LHCN-M2 (cell line): Measurements from ENCODE around the gene AJAP1. TPM values are rescaled to one million over a fixed set of nuclear protein-coding genes. Genes with fewer than 3 reads are reported as not detected.

Experiments
- DNase-seq: peaks from one replicate; pipeline ENCODE4 v3.0.0-alpha.2; 2012; ENCODE audit warnings: low read depth
- total RNA-seq: library from RNA; depleted of rRNA; stranded (reverse); fragments of >200 nt; gene quantifications from 2 replicates; pipeline ENCODE4 v1.2.3, GENCODE V29; 2014

Gene AJAP1
- total RNA-seq, 1 experiment from 2014 or later, result not detected

DNA sequence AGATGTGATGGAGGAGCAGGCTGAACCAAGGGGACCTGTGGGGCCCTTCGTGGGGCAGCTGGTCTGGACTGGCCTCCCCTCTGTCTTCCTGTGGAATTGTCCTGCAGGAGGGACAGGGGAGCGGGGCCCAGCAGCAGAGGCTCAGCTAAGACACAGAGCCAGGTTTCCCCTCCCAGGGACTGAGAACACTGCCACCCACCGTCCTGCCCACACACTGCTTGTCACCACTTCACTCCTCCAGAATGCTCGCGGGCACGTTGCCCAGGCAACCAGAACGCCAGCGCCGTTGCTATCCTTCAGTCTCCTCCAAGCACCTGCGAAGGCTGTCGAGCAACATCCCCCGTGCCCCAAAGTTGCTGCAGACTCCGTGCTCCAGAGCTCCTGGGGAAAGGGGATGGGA is 46.4 kb downstream of the AJAP1 start:
- no peak for DNase-seq

DNA sequence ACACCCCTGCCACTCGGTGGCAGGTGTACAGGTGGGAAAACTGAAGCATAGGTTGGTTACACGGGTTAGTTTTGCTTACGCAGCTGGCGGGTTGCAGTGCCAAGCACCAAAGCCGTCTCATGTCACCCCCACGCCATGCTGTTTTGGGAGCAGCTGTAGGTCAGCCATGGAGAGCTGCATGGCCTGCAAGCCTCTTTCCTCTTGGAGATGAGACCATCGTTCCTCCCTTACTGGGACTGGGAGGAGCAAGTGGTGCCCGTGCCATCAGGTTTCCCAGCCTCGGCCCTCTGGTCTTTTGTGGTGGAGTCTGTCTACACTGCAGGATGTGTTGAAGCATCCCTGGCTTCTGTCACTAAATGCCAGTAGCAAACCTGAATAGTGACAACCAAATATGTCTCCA is 46.9 kb downstream of the AJAP1 start:
- no peak for DNase-seq

DNA sequence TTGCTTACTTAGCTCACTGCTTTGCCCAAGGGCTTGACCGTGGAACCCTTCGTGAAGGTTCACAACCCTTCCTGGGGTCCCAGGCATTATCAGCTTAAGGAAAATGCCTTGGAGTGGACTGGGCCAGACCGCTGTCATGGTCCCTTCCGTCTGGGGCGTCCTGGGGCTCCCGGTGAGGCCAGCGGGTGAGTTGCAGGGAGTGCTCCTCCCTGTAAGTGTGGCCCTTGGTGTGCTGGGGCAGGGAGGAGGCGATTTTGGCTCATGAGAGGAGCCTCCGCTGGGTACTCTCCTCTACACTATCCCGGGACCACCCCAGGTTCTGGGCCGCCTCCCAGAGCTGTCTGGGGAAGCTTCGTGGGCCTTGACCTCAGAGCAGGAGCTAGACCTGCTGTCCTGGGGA is 48.1 kb downstream of the AJAP1 start:
- DNase-seq, result no peak

DNA sequence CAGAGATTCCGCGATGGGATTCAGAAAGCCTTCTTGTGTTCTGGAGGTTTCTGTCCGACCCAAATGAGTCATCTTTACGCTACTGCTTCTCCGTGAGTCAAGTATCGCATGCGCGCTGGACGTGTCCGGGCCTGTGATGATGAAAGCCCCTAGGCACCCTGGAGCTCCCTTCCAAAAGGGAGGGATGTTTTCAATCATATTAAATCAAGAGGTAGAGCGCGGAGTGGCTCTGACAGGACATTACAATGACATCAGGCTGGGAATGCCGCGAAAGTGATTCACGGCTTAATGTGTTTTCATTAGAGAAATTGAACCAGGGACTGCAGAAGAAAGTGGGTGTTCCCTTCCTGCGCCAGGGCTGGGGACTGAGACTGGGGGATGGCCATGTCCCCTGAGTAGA is 48.5 kb downstream of the AJAP1 start:
- DNase-seq, result no peak

DNA sequence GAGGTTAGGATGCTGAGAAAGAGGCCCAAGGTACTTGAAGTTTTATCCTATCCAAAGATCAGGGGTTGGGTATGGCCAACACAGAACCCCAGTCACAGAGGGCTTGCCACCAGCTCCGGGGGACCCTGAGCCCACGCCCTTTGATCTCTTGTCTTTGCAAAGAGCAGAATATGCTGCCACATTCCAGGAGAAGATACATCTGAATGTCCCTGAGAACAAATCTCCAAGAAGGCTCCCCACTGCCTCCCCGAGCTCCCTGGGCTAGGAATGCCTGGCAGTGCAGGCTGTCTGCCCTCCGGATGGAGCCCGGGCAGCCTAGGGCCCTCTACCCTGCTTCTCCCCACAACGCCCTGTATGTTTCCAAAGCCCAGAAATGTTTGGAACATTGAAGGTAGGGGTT is 49.2 kb downstream of the AJAP1 start:
- no peak for DNase-seq

DNA sequence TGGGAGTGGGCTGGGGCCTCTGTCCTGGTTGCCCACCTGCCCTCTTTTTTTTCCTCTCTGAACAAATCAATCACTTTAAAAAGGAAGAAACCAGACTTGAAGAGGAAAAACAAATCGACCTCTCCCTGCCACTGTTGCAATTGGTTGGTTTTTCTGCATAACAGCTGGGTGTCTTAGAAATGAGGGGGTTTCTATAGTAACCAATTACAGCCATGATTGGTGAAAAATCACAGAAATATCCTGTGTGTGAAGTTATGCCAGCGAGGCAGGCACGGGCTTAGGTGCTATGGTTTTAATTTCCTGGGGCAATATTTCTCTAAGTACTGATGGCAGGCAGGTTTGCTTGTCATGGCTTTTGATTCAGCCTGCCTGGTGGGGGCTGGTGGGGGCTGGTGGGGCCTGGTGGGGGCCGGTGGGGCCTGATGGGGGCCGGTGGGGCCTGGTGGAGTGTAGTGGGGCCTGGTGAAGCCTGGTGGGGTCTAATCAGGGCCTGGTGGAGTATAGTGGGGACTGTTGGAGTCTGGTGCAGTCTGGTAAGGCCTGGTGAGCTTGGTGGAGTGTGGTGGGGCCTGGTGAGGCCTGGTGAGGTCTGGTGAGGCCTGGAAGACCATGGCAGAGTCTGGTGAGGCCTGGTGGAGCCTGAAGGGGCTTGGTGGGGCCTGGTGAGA is 54.6 kb downstream of the AJAP1 start:
- no peak for DNase-seq

DNA sequence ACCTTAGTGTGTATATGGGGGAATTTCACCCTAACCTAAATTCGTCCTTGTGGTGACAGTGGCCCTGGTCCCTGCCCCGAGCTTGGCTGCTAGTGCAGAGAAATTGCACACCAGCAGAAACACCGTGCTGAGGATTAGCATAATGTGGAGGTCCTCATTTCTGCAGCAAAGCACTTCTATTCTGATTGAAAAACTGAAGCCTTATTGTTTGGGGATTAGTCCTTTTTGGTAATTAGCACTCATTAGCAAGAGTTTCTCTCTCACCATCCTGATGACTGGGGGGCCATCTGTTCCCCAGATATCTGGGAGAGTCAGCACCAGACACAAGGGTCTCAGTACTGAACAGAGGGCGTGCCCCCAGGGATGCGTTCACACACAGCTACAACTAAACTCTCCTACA is 55.2 kb downstream of the AJAP1 start:
- DNase-seq, result no peak

DNA sequence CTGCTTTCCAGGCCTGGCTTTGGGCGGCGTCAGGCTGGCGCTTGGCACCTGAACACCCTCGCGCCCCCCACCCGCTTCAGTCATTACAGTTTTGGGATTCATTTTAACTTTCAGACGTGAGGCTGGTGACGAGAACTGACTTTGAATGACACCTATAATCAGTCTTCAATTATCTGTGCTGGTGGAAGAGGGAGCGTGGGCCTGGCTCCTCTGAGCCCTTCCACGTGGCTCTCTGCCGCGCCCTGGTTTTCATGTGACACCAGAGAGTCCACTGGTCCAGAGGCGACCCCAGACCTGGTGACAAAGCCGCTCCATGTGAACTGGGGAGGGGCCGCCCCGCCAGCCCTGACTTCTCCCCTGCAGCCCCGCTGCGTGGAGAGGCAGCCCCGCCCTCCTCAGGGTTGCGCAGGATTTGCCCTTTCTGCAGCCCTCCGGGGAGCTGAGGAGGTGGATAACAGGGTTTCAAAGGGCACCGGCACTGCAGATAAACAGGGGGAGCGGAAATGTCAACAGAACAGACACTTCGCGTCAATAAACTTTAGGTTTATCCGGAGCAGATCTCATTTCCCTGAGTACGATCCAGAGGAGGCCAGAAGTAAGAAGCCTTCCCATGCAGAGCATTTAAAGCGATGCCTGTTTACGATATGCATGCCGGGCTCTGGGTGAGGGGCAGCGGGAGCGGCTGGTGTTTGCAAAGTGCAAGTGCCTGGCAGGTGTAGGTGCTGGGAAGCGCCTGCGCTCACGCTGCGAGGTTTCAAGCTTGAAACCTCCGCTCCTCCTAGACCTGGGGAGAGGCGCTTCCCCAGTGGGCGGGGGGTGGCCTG is 56.4 kb downstream of the AJAP1 start:
- no peak for DNase-seq

DNA sequence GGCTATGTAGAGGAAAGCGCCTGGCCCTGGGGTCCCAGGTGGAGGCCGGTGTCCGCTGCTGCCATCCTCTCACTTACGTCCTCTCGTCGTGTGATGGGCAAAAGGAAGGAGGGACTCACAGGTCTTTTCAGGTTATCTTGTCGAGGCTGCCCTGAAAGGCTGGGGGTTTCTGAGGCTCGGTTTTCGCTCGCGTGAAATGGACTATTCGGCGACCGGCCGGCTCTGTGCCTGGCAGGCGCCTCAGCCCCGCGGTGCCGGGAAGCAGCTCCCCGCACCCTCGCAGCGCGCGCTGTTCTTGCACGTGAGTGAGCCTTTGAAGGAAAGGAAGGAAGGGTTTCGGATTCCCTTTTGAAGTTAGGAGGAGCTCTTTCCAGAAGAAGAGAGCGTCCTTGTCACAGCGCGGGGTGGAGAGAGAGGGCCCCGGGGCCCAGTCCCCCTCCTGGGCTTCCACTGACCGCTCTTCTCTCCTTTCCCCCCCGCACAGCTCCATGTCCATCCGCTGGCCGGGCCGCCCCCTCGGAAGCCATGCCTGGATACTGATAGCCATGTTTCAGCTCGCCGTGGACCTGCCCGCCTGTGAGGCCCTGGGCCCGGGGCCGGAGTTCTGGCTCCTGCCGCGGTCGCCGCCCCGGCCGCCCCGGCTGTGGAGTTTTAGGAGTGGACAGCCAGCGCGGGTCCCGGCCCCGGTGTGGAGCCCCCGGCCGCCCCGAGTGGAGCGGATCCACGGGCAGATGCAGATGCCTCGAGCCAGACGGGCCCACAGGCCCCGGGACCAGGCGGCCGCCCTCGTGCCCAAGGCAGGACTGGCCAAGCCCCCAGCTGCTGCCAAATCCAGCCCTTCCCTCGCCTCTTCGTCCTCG is 57.2 kb downstream of the AJAP1 start:
- no peak for DNase-seq

DNA sequence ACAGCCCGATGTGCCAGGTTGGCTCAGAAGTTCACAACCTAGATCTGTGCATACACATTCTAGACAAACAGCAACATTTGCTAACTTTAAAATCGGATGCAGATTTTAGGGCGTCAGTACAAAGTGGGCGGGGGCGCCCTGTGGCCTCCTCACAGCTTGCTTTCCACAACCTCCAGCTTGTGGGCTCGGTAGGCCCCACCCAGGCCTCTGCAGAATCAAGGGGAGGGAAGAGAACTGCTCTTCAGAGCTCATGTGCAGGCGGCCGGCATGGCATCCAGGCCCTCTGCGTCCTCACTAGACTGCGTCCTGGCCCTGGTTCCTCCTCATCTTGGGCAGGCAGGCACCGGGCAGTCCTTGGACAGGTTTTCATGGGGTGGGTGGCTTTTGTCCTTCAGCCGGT is 59.3 kb downstream of the AJAP1 start:
- no peak for DNase-seq

DNA sequence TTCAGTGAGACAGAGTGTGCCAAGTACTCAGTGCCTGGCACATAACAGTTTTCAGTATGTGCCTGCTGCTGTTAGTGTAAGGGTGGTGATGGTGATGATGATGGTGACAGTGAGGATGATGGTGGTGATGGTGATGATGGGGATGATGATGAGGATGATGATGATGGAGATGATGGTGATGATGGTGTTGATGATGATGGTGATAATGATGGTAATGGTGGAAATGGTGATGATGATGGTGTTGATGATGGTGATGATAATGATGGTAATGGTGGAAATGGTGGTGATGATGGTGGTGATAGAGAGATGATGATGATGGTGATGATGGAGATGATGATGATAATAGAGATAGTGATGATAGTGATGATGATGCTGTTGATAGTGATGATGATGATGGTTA is 62.0 kb downstream of the AJAP1 start:
- no peak for DNase-seq

DNA sequence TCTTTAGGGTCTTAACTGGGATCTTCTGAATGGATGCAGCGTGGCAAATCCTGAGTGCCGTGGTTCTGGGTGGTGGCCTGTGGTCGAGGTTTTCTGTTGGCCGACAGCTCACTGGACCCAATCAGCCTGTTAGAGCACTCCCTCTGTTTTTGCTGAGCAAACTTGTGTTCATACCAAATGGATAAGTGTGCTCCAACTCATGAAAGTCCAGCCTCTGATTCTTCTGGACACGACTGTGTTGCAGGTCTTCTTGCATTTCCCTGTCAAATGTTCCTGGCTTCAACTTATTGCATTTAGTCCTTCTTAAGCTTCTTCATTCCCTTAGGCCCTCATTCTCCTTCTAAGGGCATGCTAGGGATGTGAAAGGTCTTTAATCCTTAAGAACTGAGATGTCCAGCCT is 63.7 kb downstream of the AJAP1 start:
- no peak for DNase-seq

DNA sequence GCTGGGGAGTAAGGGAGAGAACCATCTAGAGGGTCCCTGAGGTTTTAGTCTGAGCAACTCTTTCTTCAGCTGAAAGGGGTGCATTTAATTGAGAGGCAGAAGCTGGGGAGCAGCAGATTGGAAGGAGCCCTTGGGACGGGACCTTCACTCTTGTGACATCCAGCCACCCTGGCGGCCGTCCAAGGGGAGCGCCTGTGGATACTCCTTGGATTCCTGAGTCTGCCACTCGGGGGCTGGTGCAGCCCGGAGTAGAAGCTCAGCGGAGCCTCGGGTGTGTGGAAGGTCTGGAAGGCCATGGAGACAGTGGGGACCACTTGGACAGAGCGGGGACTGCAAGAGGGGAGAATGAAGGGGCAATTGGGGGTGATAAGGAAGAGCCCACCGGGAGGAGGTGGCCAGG is 68.7 kb downstream of the AJAP1 start:
- DNase-seq, result no peak

DNA sequence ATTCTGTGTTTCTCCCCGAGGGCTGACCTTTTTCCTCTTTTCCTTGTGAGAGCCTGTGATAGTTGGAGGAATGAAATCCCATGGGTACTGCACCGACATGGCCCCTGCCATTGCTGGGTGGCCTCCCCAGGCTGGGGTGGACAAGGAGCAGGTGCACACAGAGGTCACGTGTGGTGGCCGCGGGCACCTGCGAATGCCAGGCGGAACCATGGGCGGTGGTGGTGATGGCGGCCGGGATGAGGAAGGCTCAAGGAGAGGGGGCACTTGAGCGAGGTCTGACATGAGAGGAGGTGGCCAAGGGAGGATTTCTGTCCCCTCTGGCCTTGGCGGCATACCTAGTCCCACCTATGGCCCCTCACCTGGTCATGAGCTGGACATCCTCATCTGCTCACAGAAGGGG is 69.6 kb downstream of the AJAP1 start:
- no peak for DNase-seq

DNA sequence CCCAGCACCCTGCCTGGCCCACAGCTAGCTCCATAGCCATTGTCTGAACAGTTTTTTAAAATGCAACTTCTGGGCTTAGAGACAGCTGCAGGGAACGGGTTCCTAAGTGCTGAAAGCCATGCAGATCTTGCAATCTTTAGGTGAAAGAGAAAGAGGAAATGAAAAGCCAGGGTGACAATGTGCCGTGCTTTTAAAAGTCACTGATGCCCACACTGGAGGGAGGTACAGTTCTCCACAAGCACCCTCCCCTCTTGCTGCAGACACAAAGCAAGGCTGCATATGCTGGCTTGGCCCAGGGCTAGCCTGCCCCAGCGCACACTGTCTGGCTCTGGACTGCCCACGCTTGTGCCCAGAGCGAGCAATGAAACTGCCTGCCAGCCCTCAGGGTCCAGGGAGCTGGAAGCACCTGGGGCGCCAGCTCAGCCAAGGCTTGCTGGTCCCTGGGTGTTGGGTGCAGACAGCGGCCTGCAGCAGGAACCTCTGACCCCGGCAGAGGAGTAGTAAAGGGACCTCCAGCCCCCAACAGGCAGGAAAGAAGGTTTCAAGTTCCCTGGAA is 70.4 kb downstream of the AJAP1 start:
- no peak for DNase-seq

DNA sequence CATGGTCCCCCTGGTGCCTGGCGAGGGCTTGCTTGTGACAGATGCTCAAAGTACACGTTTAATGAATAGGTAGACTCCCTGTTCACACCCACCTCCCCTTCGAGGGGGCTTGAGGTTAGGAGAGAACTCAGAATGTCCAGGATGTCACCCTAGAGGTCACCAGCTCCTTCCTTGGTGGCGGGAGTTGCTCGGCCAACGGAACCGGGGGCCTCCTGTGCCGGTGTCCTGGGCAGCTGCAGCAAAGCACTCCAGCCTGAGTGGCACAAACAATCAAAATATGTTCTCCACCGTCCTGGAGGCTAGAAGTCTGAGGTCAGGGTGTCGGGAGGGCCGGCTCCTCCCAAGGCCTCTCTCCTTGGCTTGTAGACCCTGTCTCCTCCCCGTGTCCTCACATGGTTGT is 71.0 kb downstream of the AJAP1 start:
- no peak for DNase-seq

DNA sequence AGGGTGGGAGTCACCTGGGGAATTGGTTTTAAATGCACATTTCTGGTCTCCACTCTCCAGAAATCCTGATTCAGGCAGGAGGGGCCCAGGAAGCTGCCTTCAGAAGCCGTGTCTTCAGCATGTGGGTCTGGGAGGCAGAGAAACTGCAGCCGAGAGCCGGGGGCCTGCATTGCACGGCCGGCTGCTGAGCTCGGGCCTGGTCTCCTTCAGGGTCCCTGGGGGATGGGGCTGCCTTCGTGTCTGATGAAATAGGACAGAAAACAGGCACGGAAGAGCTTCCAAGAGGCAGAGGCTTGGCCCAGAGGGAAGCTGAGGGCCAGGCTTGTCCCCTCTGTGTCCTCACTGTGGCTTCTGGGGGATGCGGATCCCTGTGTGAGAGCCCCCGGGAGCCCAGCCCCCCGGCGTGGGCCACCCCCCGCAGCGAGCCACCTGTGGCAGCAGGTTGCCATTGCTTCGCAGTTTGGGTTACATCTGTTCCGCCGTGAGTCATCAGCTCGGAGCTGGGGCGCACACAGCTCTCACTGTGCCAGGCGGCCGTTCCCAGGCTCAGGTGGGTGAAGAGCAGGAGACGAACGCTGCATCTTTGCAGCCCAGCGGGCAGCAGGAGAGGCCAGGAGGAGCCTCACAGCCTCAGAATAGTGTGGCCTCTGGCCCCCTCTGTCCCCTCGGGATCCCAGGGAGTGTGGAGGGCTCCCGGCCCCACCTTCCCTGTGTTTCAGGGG is 72.4 kb downstream of the AJAP1 start:
- DNase-seq, result no peak

DNA sequence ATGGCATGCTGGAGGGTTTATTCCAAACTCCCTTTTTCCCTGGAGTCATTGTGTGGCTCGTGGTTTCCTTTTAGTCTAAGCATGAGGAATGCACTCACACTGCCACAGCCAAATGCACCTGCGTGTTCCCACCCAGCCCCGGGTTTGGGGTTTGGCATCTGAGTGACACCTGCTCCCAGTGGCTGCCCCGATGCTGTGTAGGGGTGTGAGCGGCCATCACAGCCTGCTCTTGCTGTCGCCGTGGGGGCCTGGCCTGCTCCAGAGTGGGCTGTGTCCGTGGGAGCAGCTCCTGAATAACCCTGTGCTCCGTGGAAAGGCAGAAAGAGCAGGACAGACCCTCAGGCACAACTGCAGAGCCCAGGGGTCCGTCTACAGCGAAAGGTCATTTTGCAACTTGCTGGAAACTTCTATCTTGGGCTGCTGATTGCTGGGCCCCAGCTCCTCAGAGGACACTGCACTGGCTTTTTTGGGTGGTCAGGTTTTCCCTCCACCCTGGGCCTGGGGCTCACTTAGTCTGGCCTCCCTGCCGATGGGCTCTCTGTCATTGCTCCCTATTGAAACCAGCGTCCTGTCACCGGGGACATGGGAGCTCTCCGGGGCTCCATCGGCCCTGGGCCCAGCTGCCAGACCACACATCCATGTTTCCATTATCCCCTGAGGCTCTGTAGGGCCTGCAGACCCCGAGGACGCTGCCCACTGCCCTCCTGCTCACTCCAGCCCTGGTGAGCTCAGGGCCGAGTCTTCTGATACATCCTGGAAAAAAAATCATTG is 74.1 kb downstream of the AJAP1 start:
- DNase-seq, result no peak

DNA sequence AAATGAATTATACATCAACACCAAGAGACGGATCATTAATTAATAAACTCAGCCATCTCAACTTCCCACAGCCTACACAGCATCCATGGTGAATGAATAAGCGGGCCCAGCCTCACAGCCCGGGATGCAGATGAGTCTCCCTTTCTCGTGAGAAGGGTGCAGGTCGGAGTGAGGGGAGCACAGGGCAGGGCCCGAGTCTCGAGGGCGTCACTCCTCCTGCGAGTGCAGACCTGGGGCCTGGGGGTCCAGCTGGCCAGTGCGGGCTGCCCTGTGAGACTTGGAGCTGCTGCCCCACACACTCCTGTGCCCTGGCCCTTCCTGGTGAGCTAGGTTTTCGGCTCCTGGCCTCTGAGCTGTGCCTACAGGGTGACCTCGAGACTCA is 74.7 kb downstream of the AJAP1 start:
- DNase-seq, result no peak

DNA sequence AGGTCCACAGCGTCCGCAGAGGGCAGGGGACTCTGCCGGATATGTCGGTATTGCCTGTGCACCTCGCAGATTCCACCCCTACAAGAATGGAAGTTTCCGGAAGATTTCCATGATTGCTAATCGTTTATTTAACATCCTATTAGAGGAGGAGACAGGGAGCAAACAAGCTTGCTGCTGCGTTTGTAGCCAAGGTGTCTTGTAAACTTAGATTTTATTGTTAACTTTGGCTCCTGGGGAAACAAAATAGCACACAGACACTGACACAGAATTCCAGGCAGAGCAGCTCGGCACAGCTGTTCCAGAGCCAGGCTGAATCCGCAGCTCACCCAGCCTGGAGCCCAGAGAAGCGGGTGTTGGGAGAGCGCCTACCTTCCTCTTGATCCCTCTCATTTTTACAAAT is 75.7 kb downstream of the AJAP1 start:
- DNase-seq, result no peak
